KOPT-K1 (cell line): ENCODE measurements around the gene HAVCR1.
"Not testable (repeated sequence)": the region's sequence is repeated elsewhere in the genome, so short reads cannot be mapped to it uniquely, and the experiment has no call there.

ENCODE experiments used
- H3K27ac ChIP-seq: fragments of 200-600 bp; sonication (generic); 2 replicates; pipeline ENCODE4 v1.5.1; 2016; ENCODE audit warnings: antibody characterized with exemption, mild to moderate bottlenecking, low read depth, low read length; ENCODE audit not compliant: poor library complexity, severe bottlenecking
- H3K36me3 ChIP-seq: fragments of 200-600 bp; sonication (generic); 2 replicates; pipeline ENCODE4 v1.5.1; 2017; ENCODE audit warnings: antibody characterized with exemption, mild to moderate bottlenecking, low read length, moderate library complexity; ENCODE audit not compliant: insufficient read depth
- H3K9me3 ChIP-seq: fragments of 200-600 bp; sonication (generic); 2 replicates; pipeline ENCODE4 v1.5.1; 2017; ENCODE audit warnings: antibody characterized with exemption, low read length, mild to moderate bottlenecking; ENCODE audit not compliant: insufficient read depth, poor library complexity, severe bottlenecking

Gene HAVCR1

DNA sequence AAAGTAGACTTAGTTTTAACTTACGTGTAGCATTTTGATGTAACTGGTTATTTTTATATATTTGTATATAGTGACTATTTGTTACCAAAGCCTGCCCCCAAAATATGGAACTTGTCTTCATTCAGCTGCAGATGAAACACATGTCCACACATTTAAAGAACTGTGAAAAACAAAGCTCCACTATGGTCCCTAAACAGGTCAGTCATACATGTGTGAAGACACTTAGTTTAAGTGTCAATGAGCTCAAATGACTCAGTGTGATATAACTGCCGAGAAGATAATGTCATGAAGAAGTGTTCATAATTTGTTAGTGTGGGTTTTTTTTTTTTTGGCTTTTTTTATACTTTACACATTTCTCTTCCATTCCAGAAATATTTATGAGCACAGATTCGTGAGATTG is 28.2 kb downstream of the HAVCR1 start:
- H3K27ac ChIP-seq, result no peak overlapping the region
- H3K36me3 ChIP-seq, result no peaks in the 10 kb centered on the region
- H3K9me3 ChIP-seq, result no peaks in the 10 kb centered on the region

GRCh38 chr5:157029457-157029856 is 29.5 kb downstream of the HAVCR1 start:
- no peaks in the 10 kb centered on the region for H3K9me3 ChIP-seq
- H3K27ac ChIP-seq, result no peak overlapping the region
- no peaks in the 10 kb centered on the region for H3K36me3 ChIP-seq

DNA sequence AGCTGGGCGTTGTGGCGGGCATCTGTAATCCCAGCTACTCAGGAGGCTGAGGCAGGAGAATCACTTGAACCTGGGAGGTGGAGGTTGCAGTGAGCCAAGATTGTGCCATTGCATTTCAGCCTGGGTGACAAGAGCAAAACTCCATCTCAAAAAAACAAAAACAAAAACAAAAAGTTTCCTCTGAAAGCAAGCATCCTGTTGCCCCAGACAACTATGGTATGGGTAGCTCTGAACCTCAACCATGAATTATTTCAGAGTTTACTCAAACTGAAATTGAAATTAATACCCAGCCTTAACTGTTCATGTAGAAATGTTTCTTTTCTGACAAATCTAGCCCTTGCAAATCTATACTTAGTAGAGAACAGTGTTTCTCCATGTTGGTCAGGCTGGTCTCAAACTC is 31.3 kb downstream of the HAVCR1 start:
- H3K36me3 ChIP-seq, H3K9me3 ChIP-seq, H3K27ac ChIP-seq: not testable (repeated sequence)

- Histone ChIP-seq H3K36me3 (no peaks in the 10 kb centered on the region), H3K9me3 (no peaks in the 10 kb centered on the region), H3K27ac (no peak overlapping the region)
Measured at GRCh38 chr5:157026789-157027424, 32.0 kb downstream of the HAVCR1 start.

- H3K27ac ChIP-seq, result no peak overlapping the region
- no peaks in the 10 kb centered on the region for H3K36me3 ChIP-seq
- no peaks in the 10 kb centered on the region for H3K9me3 ChIP-seq
Measured at GRCh38 chr5:157025093-157025698, 33.7 kb downstream of the HAVCR1 start.

DNA sequence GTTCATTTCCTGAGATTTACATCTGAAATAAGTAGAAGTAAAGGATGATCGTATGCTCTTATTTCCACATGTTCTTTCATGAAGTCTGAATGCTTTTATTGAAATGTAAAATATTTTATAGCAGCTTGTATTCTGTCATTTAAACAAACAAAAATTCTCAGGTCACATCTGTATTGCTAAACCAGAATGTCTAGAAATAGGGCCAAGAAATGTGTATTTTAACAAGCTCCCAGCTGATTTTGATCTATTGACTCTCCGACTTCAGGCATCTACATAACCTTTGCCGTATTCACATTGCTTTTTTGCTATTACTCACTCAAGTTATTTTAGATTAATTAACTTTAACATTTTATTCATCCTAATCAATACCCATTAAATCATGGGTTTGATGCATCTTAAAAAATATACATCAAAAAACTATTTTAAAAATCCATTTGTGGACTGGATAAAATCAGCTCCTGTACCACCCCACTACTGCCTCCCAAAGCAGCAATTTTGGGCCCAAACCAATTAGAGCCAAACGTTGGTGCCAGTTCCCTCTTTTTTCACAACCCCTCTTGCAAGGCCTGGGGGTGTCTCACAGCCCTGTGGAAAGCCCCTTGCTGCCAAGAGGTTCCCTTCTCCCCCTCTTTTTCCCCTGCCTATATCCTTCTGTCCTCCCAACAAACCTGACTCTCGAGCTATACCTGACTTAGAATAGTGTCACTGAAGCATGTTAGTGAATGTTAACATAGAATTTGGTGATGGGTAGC is 34.5 kb downstream of the HAVCR1 start:
- no peak overlapping the region for H3K27ac ChIP-seq
- H3K36me3 ChIP-seq, result no peaks in the 10 kb centered on the region
- no peaks in the 10 kb centered on the region for H3K9me3 ChIP-seq

DNA sequence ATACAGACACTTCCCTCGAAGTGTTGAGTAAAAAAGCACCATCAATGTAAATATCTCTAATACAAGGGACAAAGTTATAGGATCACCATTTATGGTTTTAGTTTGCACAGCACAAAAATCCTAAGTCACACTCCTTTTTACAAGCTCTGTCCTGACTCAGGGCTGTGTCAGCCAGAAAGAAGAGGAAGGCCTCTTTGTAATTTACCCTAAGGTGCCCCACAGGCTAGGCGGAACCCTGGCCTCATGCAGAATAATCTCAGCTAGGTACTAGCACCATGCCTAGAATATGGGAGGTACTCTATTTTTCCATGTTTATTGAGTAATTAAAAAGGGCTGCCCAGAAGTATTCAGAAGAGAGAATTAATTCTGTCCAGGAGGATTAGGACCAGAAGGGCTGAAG is 36.9 kb downstream of the HAVCR1 start:
- Histone ChIP-seq H3K9me3 (peaks cover 13% of the 10 kb centered on the region), H3K36me3 (no peaks in the 10 kb centered on the region), H3K27ac (no peak overlapping the region)

DNA sequence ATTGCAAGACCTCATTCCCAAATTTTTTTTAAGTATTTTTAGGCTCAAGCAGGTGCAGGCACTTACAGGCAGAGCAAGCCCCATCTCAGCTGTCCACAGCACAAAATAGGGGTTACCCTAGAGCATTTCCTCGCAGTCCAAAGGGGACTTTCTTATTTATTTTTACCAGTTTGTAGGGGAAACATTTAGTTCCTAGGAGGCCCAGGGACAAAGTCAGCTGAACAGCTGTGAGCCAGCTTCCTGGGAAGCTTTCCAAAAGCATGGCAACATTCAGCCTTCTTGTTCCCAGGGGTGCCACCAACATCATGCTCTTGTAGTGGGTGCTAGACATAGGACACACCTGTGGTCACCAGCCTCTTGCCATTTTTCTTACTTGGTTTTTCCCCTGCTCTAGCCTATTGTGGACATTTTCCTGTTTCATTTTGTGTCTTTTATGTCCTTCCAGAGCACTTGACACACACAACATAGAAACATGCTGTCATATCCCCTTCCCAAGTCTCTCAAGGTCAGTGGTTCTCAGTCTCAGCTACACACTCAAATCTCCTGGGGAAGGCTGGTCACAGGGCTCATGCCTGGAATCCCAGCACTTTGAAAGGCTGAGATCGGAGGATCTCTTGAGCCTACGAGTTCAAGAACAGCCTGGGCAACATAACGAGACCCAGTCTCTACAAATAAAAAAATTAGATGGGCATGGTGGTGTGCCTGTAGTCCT is 38.2 kb downstream of the HAVCR1 start:
- Histone ChIP-seq H3K27ac (no peak overlapping the region), H3K36me3 (no peaks in the 10 kb centered on the region), H3K9me3 (peaks cover 13% of the 10 kb centered on the region)

DNA sequence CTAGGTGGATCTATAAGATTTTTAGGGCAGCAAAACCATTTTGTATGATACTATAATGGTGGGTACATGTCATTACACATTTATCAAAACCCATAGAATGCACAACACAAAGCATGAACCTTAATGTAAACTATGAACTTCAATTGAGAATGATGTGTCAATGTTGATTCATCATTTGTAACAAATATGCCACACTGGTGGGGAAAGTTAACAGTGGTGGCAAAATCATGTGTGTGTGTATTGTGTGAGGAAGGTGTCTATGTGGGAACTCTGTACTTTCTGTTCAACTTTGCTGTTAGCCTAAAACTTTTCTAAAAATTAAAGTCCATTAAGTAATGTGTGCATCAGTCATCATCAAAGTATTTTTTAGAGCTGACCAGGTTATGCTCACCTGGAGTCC is 38.9 kb downstream of the HAVCR1 start:
- Histone ChIP-seq H3K27ac (no peak overlapping the region), H3K36me3 (no peaks in the 10 kb centered on the region), H3K9me3 (peaks cover 13% of the 10 kb centered on the region)

GRCh38 chr5:157014143-157014542 is 44.8 kb downstream of the HAVCR1 start:
- not testable (repeated sequence) for H3K36me3 ChIP-seq, H3K27ac ChIP-seq
- H3K9me3 ChIP-seq, result peaks cover 13% of the 10 kb centered on the region

GRCh38 chr5:157006262-157006661 is 52.7 kb downstream of the HAVCR1 start:
- no peak overlapping the region for H3K27ac ChIP-seq
- no peaks in the 10 kb centered on the region for H3K9me3 ChIP-seq
- no peaks in the 10 kb centered on the region for H3K36me3 ChIP-seq

- peaks cover 7% of the 10 kb centered on the region for H3K9me3 ChIP-seq
- no peak overlapping the region for H3K27ac ChIP-seq
Measured at GRCh38 chr5:157004893-157005551, 53.9 kb downstream of the HAVCR1 start.

DNA sequence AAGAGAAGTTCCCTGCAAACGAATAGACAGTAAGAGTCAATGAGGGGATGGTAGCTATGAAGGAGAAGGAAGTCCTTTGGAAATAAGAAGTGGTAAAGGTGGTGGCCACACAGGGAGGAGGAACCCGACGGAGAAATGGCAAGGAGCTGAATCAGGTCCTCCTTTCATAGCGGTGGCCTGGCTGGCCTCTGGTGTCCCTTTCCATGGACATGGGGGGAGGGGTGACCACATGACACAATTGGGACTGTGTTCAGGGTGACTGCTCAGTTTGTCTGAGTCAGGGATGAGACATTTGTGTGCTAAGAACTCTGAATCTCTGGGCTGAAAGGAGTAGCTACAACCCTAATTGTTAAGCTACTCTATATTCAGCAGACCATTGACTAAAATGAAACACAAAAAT is 67.2 kb downstream of the HAVCR1 start:
- Histone ChIP-seq H3K36me3 (no peaks in the 10 kb centered on the region), H3K9me3 (no peaks in the 10 kb centered on the region), H3K27ac (no peak overlapping the region)

More at GRCh38 chr5:157004893-157005551, 53.9 kb downstream of the HAVCR1 start:
- H3K36me3 ChIP-seq, result no peaks in the 10 kb centered on the region

DNA sequence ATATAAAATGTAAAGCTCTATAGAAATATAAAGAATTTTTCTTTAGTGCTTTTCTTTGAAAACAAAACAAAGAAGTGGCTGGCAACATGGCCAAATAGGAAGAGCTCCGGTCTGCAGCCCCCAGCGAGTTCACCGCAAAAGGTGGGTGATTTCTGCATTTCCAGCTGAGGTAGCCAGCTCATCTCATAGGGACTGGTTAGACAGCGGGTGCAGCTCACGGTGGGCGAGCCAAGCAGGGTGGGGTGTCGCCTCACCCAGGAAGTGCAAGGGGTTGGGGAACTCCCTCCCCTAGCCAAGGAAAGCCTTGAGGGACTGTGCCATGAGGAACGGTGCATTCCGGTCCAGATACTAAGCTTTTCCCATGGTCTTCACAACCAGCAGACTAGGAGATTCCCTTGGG is 74.9 kb downstream of the HAVCR1 start:
- Histone ChIP-seq H3K27ac (no peak overlapping the region), H3K36me3 (no peaks in the 10 kb centered on the region), H3K9me3 (no peaks in the 10 kb centered on the region)

DNA sequence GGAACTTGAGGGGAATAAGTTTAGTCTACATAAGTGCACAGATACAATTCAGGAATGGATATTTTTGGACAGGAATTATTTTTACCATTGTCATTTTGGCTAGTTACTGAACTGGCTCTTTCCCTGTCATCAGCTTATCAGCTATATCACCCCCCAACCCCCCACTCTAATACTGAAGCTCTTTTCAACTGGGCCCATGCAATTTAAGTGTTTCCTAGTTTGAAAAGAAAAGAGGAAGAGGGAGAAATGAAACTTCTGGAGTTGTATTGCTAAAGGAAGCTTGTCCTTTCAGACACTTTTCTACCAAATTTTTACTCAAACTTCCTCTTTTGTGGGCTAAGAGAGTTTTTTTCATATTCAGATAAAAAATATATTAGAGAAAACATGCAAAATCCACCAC is 77.4 kb downstream of the HAVCR1 start:
- Histone ChIP-seq H3K36me3 (no peaks in the 10 kb centered on the region), H3K9me3 (no peaks in the 10 kb centered on the region), H3K27ac (no peak overlapping the region)
